Mesenchymal stem cell (in vitro differentiated cells and primary cell): ENCODE results near the gene ANKRD31.
"Not testable (repeated sequence)": the region's sequence is repeated elsewhere in the genome, so short reads cannot be mapped to it uniquely, and the experiment has no call there.

ENCODE experiments used
- DNase-seq: peaks from one replicate; pipeline ENCODE4 v3.0.0-alpha.2; 2013
- H2AFZ ChIP-seq: one replicate; pipeline ENCODE4 v1.6.1; 2013; ENCODE audit warnings: low read depth, mild to moderate bottlenecking, control low read depth, inconsistent platforms, low read length, moderate library complexity
- H2AK5ac ChIP-seq: 2 replicates; pipeline ENCODE4 v1.6.1; 2013; ENCODE audit warnings: low read length, moderate library complexity, mild to moderate bottlenecking, inconsistent platforms; ENCODE audit not compliant: severe bottlenecking
- H2BK120ac ChIP-seq: one replicate; pipeline ENCODE4 v1.6.1; 2013; ENCODE audit warnings: low read depth, mild to moderate bottlenecking, inconsistent platforms, low read length, moderate library complexity
- H2BK12ac ChIP-seq, 2 experiments: one replicate each; pipeline ENCODE4 v1.6.1; 2013; ENCODE audit warnings: inconsistent platforms in 2 of 2, low read length in 2 of 2, mild to moderate bottlenecking in 2 of 2, moderate library complexity in 2 of 2, control low read depth in 1 of 2
- H2BK15ac ChIP-seq: one replicate; pipeline ENCODE4 v1.6.1; 2013; ENCODE audit warnings: mild to moderate bottlenecking, low read depth, inconsistent platforms; ENCODE audit not compliant: poor library complexity, severe bottlenecking
- H2BK5ac ChIP-seq: 2 replicates; pipeline ENCODE4 v1.6.1; 2013; ENCODE audit warnings: low read depth, mild to moderate bottlenecking, low read length, control low read depth, inconsistent platforms; ENCODE audit not compliant: poor library complexity, severe bottlenecking
- H3K14ac ChIP-seq, 2 experiments: one replicate each; pipeline ENCODE4 v1.6.1; 2013; ENCODE audit warnings: inconsistent platforms in 2 of 2, low read length in 2 of 2, control low read depth in 1 of 2, mild to moderate bottlenecking in 1 of 2, moderate library complexity in 1 of 2
- H3K18ac ChIP-seq, 2 experiments: one replicate each; pipeline ENCODE4 v1.6.1; 2013; ENCODE audit warnings: inconsistent platforms in 2 of 2, low read length in 2 of 2, control low read depth in 1 of 2, low read depth in 1 of 2, mild to moderate bottlenecking in 1 of 2
- H3K23ac ChIP-seq, 2 experiments: one replicate each; pipeline ENCODE4 v1.6.1; 2013; ENCODE audit warnings: inconsistent platforms in 2 of 2, low read length in 2 of 2, mild to moderate bottlenecking in 2 of 2, moderate library complexity in 2 of 2, control low read depth in 1 of 2
- H3K27ac ChIP-seq: 2 replicates; pipeline ENCODE4 v1.5.1; 2013; ENCODE audit warnings: mild to moderate bottlenecking, moderate library complexity, low read length, control low read depth, inconsistent platforms; ENCODE audit not compliant: poor library complexity, severe bottlenecking
- H3K27me3 ChIP-seq, 2 experiments: 2 replicates each; pipeline versions ENCODE4 v1.6.1 to v1.7.0; 2013; ENCODE audit warnings: low read length in 2 of 2, mild to moderate bottlenecking in 2 of 2, moderate library complexity in 2 of 2, control low read depth in 1 of 2, inconsistent platforms in 1 of 2; ENCODE audit not compliant: control insufficient read depth in 1 of 2, insufficient read depth in 1 of 2
- H3K36me3 ChIP-seq, 2 experiments: 2 replicates each; pipeline versions ENCODE4 v1.6.1 to v1.7.0; 2013; ENCODE audit warnings: low read length in 2 of 2, control low read depth in 1 of 2, inconsistent platforms in 1 of 2, low read depth in 1 of 2, mild to moderate bottlenecking in 1 of 2; ENCODE audit not compliant: insufficient read depth in 2 of 2, control insufficient read depth in 1 of 2
- H3K4ac ChIP-seq, 2 experiments: one replicate each; pipeline ENCODE4 v1.6.1; 2013; ENCODE audit warnings: inconsistent platforms in 2 of 2, low read length in 2 of 2, mild to moderate bottlenecking in 2 of 2, moderate library complexity in 2 of 2, control low read depth in 1 of 2, low read depth in 1 of 2
- H3K4me1 ChIP-seq: 2 replicates; pipeline ENCODE4 v1.6.1; 2013; ENCODE audit warnings: low read depth, low read length, control low read depth; ENCODE audit not compliant: control insufficient read depth, insufficient read depth
- H3K4me2 ChIP-seq: 2 replicates; pipeline ENCODE4 v1.6.1; 2013; ENCODE audit warnings: low read length, mild to moderate bottlenecking, inconsistent platforms; ENCODE audit not compliant: poor library complexity, severe bottlenecking
- H3K4me3 ChIP-seq, 2 experiments: 2 replicates each; pipeline versions ENCODE4 v1.5.1 to v1.7.0; 2013; ENCODE audit warnings: low read length in 2 of 2, mild to moderate bottlenecking in 2 of 2, control low read depth in 1 of 2, low read depth in 1 of 2; ENCODE audit not compliant: insufficient read depth in 1 of 2
- H3K79me1 ChIP-seq: replicated peaks from 2 replicates; pipeline ENCODE4 v1.6.1; 2013; ENCODE audit warnings: mild to moderate bottlenecking, control low read depth, low read length, inconsistent platforms; ENCODE audit not compliant: poor library complexity, severe bottlenecking
- H3K9ac ChIP-seq: 2 replicates; pipeline ENCODE4 v1.7.0; 2013; ENCODE audit warnings: mild to moderate bottlenecking, low read length, moderate library complexity
- H3K9me3 ChIP-seq: 2 replicates; pipeline ENCODE4 v1.7.0; 2013; ENCODE audit warnings: mild to moderate bottlenecking, low read length; ENCODE audit not compliant: control insufficient read depth
- H4K8ac ChIP-seq: one replicate; pipeline ENCODE4 v1.6.1; 2013; ENCODE audit warnings: inconsistent platforms, mild to moderate bottlenecking, low read length, moderate library complexity
- H4K91ac ChIP-seq: one replicate; pipeline ENCODE4 v1.6.1; 2013; ENCODE audit warnings: mild to moderate bottlenecking, low read length, inconsistent platforms
- whole genome bisulfite sequencing: methylation state at CpG from one replicate; pipeline ENCODE4 v1.1.7; 2013; ENCODE audit warnings: mixed read lengths; 5-methylcytosine and 5-hydroxymethylcytosine counted together

The ANKRD31 gene

GRCh38 chr5:75220787-75221186, 15.9 kb downstream of the ANKRD31 start:
- H2BK5ac ChIP-seq, H3K79me1 ChIP-seq, H3K23ac ChIP-seq, H4K91ac ChIP-seq, H3K27ac ChIP-seq, H3K4ac ChIP-seq, H3K18ac ChIP-seq, H3K4me1 ChIP-seq, H3K27me3 ChIP-seq, H2AFZ ChIP-seq, H2BK12ac ChIP-seq, H3K4me3 ChIP-seq, H3K36me3 ChIP-seq, H4K8ac ChIP-seq, H2BK15ac ChIP-seq, H3K9ac ChIP-seq, H2AK5ac ChIP-seq, H2BK120ac ChIP-seq, DNase-seq, H3K4me2 ChIP-seq, H3K14ac ChIP-seq: not testable (repeated sequence)
- WGBS, result 86% methylated on average over 2 of the region's 2 CpGs
- H3K9me3 ChIP-seq, result peaks cover 11% of the 10 kb centered on the region

GRCh38 chr5:75214928-75215327, 21.8 kb downstream of the ANKRD31 start:
- H2BK15ac ChIP-seq, result no peak overlapping the region
- H3K4me2 ChIP-seq, result no peak overlapping the region
- no peaks in the 10 kb centered on the region for H3K79me1 ChIP-seq
- peaks cover 11% of the 10 kb centered on the region for H3K9me3 ChIP-seq
- no peaks in the 10 kb centered on the region for H3K36me3 ChIP-seq
- H2AFZ ChIP-seq, result no peak overlapping the region
- H3K27ac ChIP-seq, result no peak overlapping the region
- H2AK5ac ChIP-seq, result no peak overlapping the region
- H3K27me3 ChIP-seq, result no peaks in the 10 kb centered on the region
- DNase-seq, result no peak
- H4K8ac ChIP-seq, result no peak overlapping the region
- H3K4ac ChIP-seq, result no peak overlapping the region
- no peak overlapping the region for H2BK120ac ChIP-seq
- H3K4me1 ChIP-seq, result no peaks in the 10 kb centered on the region
- H3K9ac ChIP-seq, result no peak overlapping the region
- H4K91ac ChIP-seq, result no peak overlapping the region
- no peak overlapping the region for H2BK12ac ChIP-seq
- H3K18ac ChIP-seq, result no peak overlapping the region
- no peak overlapping the region for H2BK5ac ChIP-seq
- H3K4me3 ChIP-seq, result no peak overlapping the region
- no peak overlapping the region for H3K14ac ChIP-seq
- 60% methylated on average over 4 of the region's 4 CpGs for WGBS
- H3K23ac ChIP-seq, result no peak overlapping the region

- no peak overlapping the region for H3K14ac ChIP-seq
- no peak overlapping the region for H3K23ac ChIP-seq
- no peaks in the 10 kb centered on the region for H3K4me1 ChIP-seq
- no peak overlapping the region for H2AK5ac ChIP-seq
- no peaks in the 10 kb centered on the region for H3K79me1 ChIP-seq
- H2BK12ac ChIP-seq, result no peak overlapping the region
- H3K4me2 ChIP-seq, result no peak overlapping the region
- H2BK120ac ChIP-seq, result no peak overlapping the region
- no peak overlapping the region for H3K9ac ChIP-seq
- no peaks in the 10 kb centered on the region for H3K36me3 ChIP-seq
- H3K27me3 ChIP-seq, result no peaks in the 10 kb centered on the region
- H2AFZ ChIP-seq, result no peak overlapping the region
- 77% methylated on average over 1 of the region's 2 CpGs for WGBS
- H2BK5ac ChIP-seq, result no peak overlapping the region
- H3K9me3 ChIP-seq, result peaks cover 11% of the 10 kb centered on the region
- no peak overlapping the region for H4K8ac ChIP-seq
- H3K4me3 ChIP-seq, result no peak overlapping the region
- no peak overlapping the region for H3K4ac ChIP-seq
- DNase-seq, result no peak
- H2BK15ac ChIP-seq, result no peak overlapping the region
- H3K27ac ChIP-seq, result no peak overlapping the region
- no peak overlapping the region for H3K18ac ChIP-seq
- no peak overlapping the region for H4K91ac ChIP-seq
These were observed 22.3 kb downstream of the ANKRD31 start for GRCh38 chr5:75214409-75214808.

GRCh38 chr5:75203604-75204003, 33.1 kb downstream of the ANKRD31 start:
- H3K9me3 ChIP-seq, result no peaks in the 10 kb centered on the region
- H3K4me1 ChIP-seq, result no peaks in the 10 kb centered on the region
- no peak overlapping the region for H2AFZ ChIP-seq
- no peak overlapping the region for H3K9ac ChIP-seq
- H2BK5ac ChIP-seq, result no peak overlapping the region
- H3K4me3 ChIP-seq, result no peak overlapping the region
- no peak overlapping the region for H2BK12ac ChIP-seq
- H3K14ac ChIP-seq, result no peak overlapping the region
- H3K79me1 ChIP-seq, result no peaks in the 10 kb centered on the region
- no peak overlapping the region for H3K4ac ChIP-seq
- H3K27me3 ChIP-seq, result no peaks in the 10 kb centered on the region
- no peak overlapping the region for H4K91ac ChIP-seq
- no peak overlapping the region for H2AK5ac ChIP-seq
- no peak overlapping the region for H3K27ac ChIP-seq
- no peak overlapping the region for H3K4me2 ChIP-seq
- H2BK15ac ChIP-seq, result no peak overlapping the region
- no peaks in the 10 kb centered on the region for H3K36me3 ChIP-seq
- no peak for DNase-seq
- no peak overlapping the region for H3K18ac ChIP-seq
- 100% methylated on average over 1 of the region's 3 CpGs for WGBS
- no peak overlapping the region for H4K8ac ChIP-seq
- no peak overlapping the region for H3K23ac ChIP-seq
- no peak overlapping the region for H2BK120ac ChIP-seq
